HepG2 (cell line): ENCODE results near the gene ZFTA. TPM values are rescaled to one million over a fixed set of nuclear protein-coding genes. Genes with fewer than 3 reads are reported as not detected.

Experiments used
- ATAC-seq: fragments of 200-7000 bp; cut with Tn5 transposase; 3 replicates; pipeline ENCODE4 v1.9.1; 2020; ENCODE audit warnings: mild to moderate bottlenecking, moderate library complexity
- BruUV-seq: library from RNA; stranded (reverse); fragments of 400-500 nt; replicated peaks from 2 replicates; lab custom pipeline; 2021; lab: Mats Ljungman, UMichigan
- CTCF ChIA-PET: fragments of 300-600 bp; formaldehyde crosslinking; extraction: SDS; loops from one replicate; lab custom pipeline; 2021; ENCODE audit warnings: low total read pairs, inconsistent platforms, low intra/inter-chr PET ratio; lab: Yijun Ruan, JAX
- POLR2A ChIA-PET: fragments of 350-600 bp; sonication (Branson Sonifier 250); formaldehyde crosslinking; loops from one replicate; lab custom pipeline; 2020; ENCODE audit warnings: antibody characterized with exemption, inconsistent platforms; lab: Yijun Ruan, JAX
- DNase-seq: peaks from one replicate; pipeline ENCODE4 v3.0.0-alpha.2; 2015; ENCODE audit warnings: low spot score
- FAIRE-seq: peaks from 3 replicates; lab custom pipeline; 2011; peaks lifted over from hg19 to GRCh38; lab: Jason Lieb, UNC
- H2AFZ ChIP-seq: one replicate; pipeline ENCODE4 v1.6.1; 2011; ENCODE audit warnings: low read length, inconsistent platforms
- H3K27ac ChIP-seq: fragments of 300-600 bp; 3 replicates; pipeline ENCODE4 v1.8.0; 2011; ENCODE audit warnings: mixed run types, mild to moderate bottlenecking, mixed read lengths, low read length, inconsistent platforms; ENCODE audit not compliant: insufficient read depth; ENCODE audit errors: extremely low read length
- H3K27me3 ChIP-seq, 2 experiments: fragments of 200-600 bp in 1 of 2; 2 replicates in 1 of 2; 3 replicates in 1 of 2; pipeline versions ENCODE4 v1.6.0 to v1.8.0; 2011; ENCODE audit warnings: low read length in 2 of 2, mild to moderate bottlenecking in 2 of 2, moderate library complexity in 2 of 2, inconsistent platforms in 1 of 2; ENCODE audit not compliant: insufficient read depth in 2 of 2, control insufficient read depth in 1 of 2
- H3K36me3 ChIP-seq, 2 experiments: fragments of 200-600 bp in 1 of 2; replicated peaks in 1 of 2; 2 replicates in 1 of 2; 3 replicates in 1 of 2; pipeline versions ENCODE4 v1.5.1 to v1.8.0; 2011; ENCODE audit warnings: low read length in 2 of 2, inconsistent platforms in 1 of 2; ENCODE audit not compliant: insufficient read depth in 2 of 2, control insufficient read depth in 1 of 2
- H3K4me1 ChIP-seq: 2 replicates; pipeline ENCODE4 v1.5.1; 2012; ENCODE audit warnings: low read length, inconsistent platforms; ENCODE audit not compliant: insufficient read depth
- H3K4me2 ChIP-seq: 2 replicates; pipeline ENCODE4 v1.6.0; 2011; ENCODE audit warnings: low read depth, low read length, inconsistent platforms
- H3K4me3 ChIP-seq, 3 experiments: fragments of 200-600 bp in 1 of 3; sonication (generic), shearing (Covaris generic) in 1 of 3; replicated peaks in 1 of 3; 2 replicates each; pipeline ENCODE4 v1.5.1; 2011 to 2016; ENCODE audit warnings: low read length in 3 of 3, inconsistent platforms in 2 of 3, low read depth in 2 of 3, mild to moderate bottlenecking in 2 of 3, control low read depth in 1 of 3, mixed read lengths in 1 of 3; ENCODE audit not compliant: insufficient read depth in 1 of 3
- H3K79me2 ChIP-seq: one replicate; pipeline ENCODE4 v1.6.1; 2011; ENCODE audit warnings: low read length, inconsistent platforms; ENCODE audit not compliant: insufficient read depth
- H3K9ac ChIP-seq: 2 replicates; pipeline ENCODE4 v1.6.0; 2011; ENCODE audit warnings: mild to moderate bottlenecking, low read depth, low read length, inconsistent platforms; ENCODE audit not compliant: insufficient read depth
- H3K9me3 ChIP-seq: 2 replicates; pipeline ENCODE4 v1.5.1; 2012; ENCODE audit warnings: mild to moderate bottlenecking, low read length
- H4K20me1 ChIP-seq: 2 replicates; pipeline ENCODE4 v1.6.0; 2011; ENCODE audit warnings: inconsistent platforms, mild to moderate bottlenecking, low read length, moderate library complexity; ENCODE audit not compliant: insufficient read depth
- AGO2 ChIP-seq: fragments of 200-400 bp; formaldehyde crosslinking; optimal IDR thresholded peaks from 2 replicates; pipeline ENCODE3; 2017; ENCODE audit warnings: mild to moderate bottlenecking, low read depth, low read length, moderate library complexity
- GABPA ChIP-seq, 2 experiments: IDR thresholded peaks; 2 replicates each; pipeline ENCODE4 v1.6.1; 2011 to 2016; ENCODE audit warnings: low read depth in 2 of 2, low read length in 1 of 2, missing biosample characterization in 1 of 2, missing genetic modification characterization in 1 of 2
- HOXA3 ChIP-seq: sonication (generic); formaldehyde crosslinking; IDR thresholded peaks from 2 replicates; pipeline ENCODE4 v1.5.0; 2020; ENCODE audit warnings: missing genetic modification reagents
- IRF2 ChIP-seq: IDR thresholded peaks from 2 replicates; pipeline ENCODE4 v1.6.1; 2018; ENCODE audit warnings: missing genetic modification reagents, missing compliant biosample characterization
- RBFOX2 ChIP-seq: fragments of 200-400 bp; formaldehyde crosslinking; IDR thresholded peaks from 2 replicates; pipeline ENCODE4 v1.6.1; 2017; ENCODE audit warnings: low read depth, mild to moderate bottlenecking, low read length
- RBM22 ChIP-seq: fragments of 200-400 bp; formaldehyde crosslinking; optimal IDR thresholded peaks from 2 replicates; pipeline ENCODE3; 2017; ENCODE audit warnings: mild to moderate bottlenecking, low read length, moderate library complexity
- SNAI1 ChIP-seq: sonication (generic); formaldehyde crosslinking; IDR thresholded peaks from 2 replicates; pipeline ENCODE4 v1.5.0; 2020; ENCODE audit warnings: mild to moderate bottlenecking, missing genetic modification reagents, borderline replicate concordance
- TCF12 ChIP-seq, 2 experiments: fragments of 450-650 bp in 1 of 2; sonication (generic) in 1 of 2; formaldehyde crosslinking in 1 of 2; IDR thresholded peaks; 2 replicates each; pipeline versions ENCODE4 v1.6.1 to v1.8.0; 2017 to 2022; ENCODE audit warnings: antibody characterized with exemption in 1 of 2, mild to moderate bottlenecking in 1 of 2, missing genetic modification reagents in 1 of 2, moderate library complexity in 1 of 2
- ZBTB33 ChIP-seq: sonication (generic); formaldehyde crosslinking; IDR thresholded peaks from 2 replicates; pipeline ENCODE4 v1.4.0; 2020; ENCODE audit warnings: missing genetic modification reagents
- ZFP41 ChIP-seq: sonication (generic); formaldehyde crosslinking; IDR thresholded peaks from 2 replicates; pipeline ENCODE4 v1.4.0; 2020; ENCODE audit warnings: mild to moderate bottlenecking, missing genetic modification reagents, borderline replicate concordance
- ZNF572 ChIP-seq: sonication (generic); formaldehyde crosslinking; IDR thresholded peaks from 2 replicates; pipeline ENCODE4 v1.5.1; 2020; ENCODE audit warnings: mild to moderate bottlenecking, missing genetic modification reagents
- ZNF598 ChIP-seq: sonication (generic); formaldehyde crosslinking; IDR thresholded peaks from 2 replicates; pipeline ENCODE4 v1.5.1; 2020; ENCODE audit warnings: mild to moderate bottlenecking, missing genetic modification reagents, borderline replicate concordance
- WGBS: methylation state at CpG from one replicate; pipeline ENCODE4 v1.1.6; 2017; ENCODE audit warnings: low lambda C conversion rate; 5-methylcytosine and 5-hydroxymethylcytosine counted together
- in situ Hi-C: cut with HindIII; loops from 2 replicates; pipeline ENCODE4 v1.10.0; 2017; ENCODE audit warnings: low pct_unique_long_range_greater_than_20kb; ENCODE audit not compliant: extremely low pct_ligation_motif_present
- intact Hi-C: fragments of 100-400 bp; cut with micrococcal nuclease; formaldehyde crosslinking; loops from one replicate; pipeline ENCODE4 v1.10.0; 2022; ENCODE audit not compliant: unreplicated experiment
- polyA plus RNA-seq, 8 experiments: library from polyadenylated mRNA; depleted of rRNA in 3 of 8; stranded (reverse) in 7 of 8; unstranded in 1 of 8; fragments of >200 nt; fragmentation: Illumina TruSeq in 4 of 8; extraction: Trizol in 4 of 8; gene quantifications; 2 replicates each; pipeline versions ENCODE4 v1.2.1 to v1.2.3, GENCODE V29; 2011 to 2016; ENCODE audit warnings: low read depth in 4 of 8, missing spikeins in 1 of 8, mixed read lengths in 1 of 8; ENCODE audit not compliant: insufficient read depth in 1 of 8
- total RNA-seq, 5 experiments: library from RNA; depleted of rRNA; stranded (reverse); fragments of >200 nt; fragmentation: Illumina TruSeq; extraction: Trizol; gene quantifications; 2 replicates each; pipeline ENCODE4 v1.2.3, GENCODE V29; 2016; ENCODE audit warnings: low read depth in 1 of 5

Gene ZFTA
- total and polyA plus RNA-seq, 2 of the 13 experiments (the other 11 are each of a cell fraction or from before 2014, with no cell fraction given), result 3.9 to 10.4 TPM

GRCh38 chr11:63764340-63764678 is 4.3 kb downstream of the ZFTA start:
- H3K79me2 ChIP-seq, result peaks cover 7% of the 10 kb centered on the region
- intact Hi-C loops, result loop anchor here (10.0 kb wide), 1 partner anchor 140 kb away; no protein-coding TSS in a partner anchor
- FAIRE-seq (no peak), ATAC-seq (no peak), DNase-seq (no peak)
- H3K4me2 ChIP-seq, result no peak overlapping the region
- POLR2A ChIA-PET, result no interaction called here
- H3K4me3 ChIP-seq, result no peak overlapping the region
- H3K27ac ChIP-seq, result peak overlapping the region; percentile 63
- peaks cover 31% of the 10 kb centered on the region for H3K4me1 ChIP-seq
- no peaks in the 10 kb centered on the region for H3K9me3 ChIP-seq
- CTCF ChIA-PET, result no interaction called here
- no peak overlapping the region for H2AFZ ChIP-seq
- H3K27me3 ChIP-seq, result no peaks in the 10 kb centered on the region; a peak in 2 of 5 replicates
- no peaks in the 10 kb centered on the region; the same call in 1 of the 2 replicates for H4K20me1 ChIP-seq
- 97% methylated on average over 15 of the region's 23 CpGs for WGBS
- H3K36me3 ChIP-seq, result peaks cover 2 to 4% of the 10 kb centered on the region in 2 experiments; a peak in 2 of 5 replicates
- TF ChIP-seq ZNF598 (no peak), IRF2 (CRISPR knock-in tag) (no peak), GABPA (IDR thresholded peaks at IDR 0.05; ENCODE audit: low read depth, low read length) (no peak), GABPA (CRISPR knock-in tag; IDR thresholded peaks at IDR 0.05; ENCODE audit: low read depth) (no peak), TCF12 (IDR thresholded peaks at IDR 0.05) (no peak), TCF12 (CRISPR knock-in tag; IDR thresholded peaks at IDR 0.05) (no peak), ZFP41 (no peak)
- TF ChIP-seq, all 625 proteins: peak for 0
- no peak overlapping the region for H3K9ac ChIP-seq
- in situ Hi-C loops, result loop anchor here (10.0 kb wide), 1 partner anchor 150 kb away; the partner anchor contains the start of gene RCOR2
- no TSS peak for BruUV-seq

GRCh38 chr11:63763496-63764339 is 4.9 kb downstream of the ZFTA start:
- H3K4me2 ChIP-seq, result no peak overlapping the region
- no peaks in the 10 kb centered on the region; the same call in 1 of the 2 replicates for H4K20me1 ChIP-seq
- H3K9ac ChIP-seq, result no peak overlapping the region
- H3K4me1 ChIP-seq, result peaks cover 31% of the 10 kb centered on the region
- peaks cover 7% of the 10 kb centered on the region for H3K79me2 ChIP-seq
- FAIRE-seq (no peak), DNase-seq (no peak), ATAC-seq (no peak)
- H3K36me3 ChIP-seq, result peaks cover 2 to 4% of the 10 kb centered on the region in 2 experiments; a peak in 2 of 5 replicates
- POLR2A ChIA-PET, result no interaction called here
- H3K27me3 ChIP-seq, result no peaks in the 10 kb centered on the region; a peak in 2 of 5 replicates
- in situ Hi-C loops, result loop anchor here (10.0 kb wide), 1 partner anchor 151 kb away; the partner anchor contains the start of gene RCOR2
- no peak overlapping the region for H3K27ac ChIP-seq
- BruUV-seq, result no TSS peak
- H2AFZ ChIP-seq, result no peak overlapping the region
- 0 out of 2 replicates have a peak, but pooled peaks have one; percentile 8 for TF ChIP-seq HOXA3 (CRISPR knock-in tag)
- TF ChIP-seq AGO2, result peak; percentile 2
- TF ChIP-seq RBFOX2, result peak; percentile 5; the same call in 1 of the 2 replicates
- no peak for TF ChIP-seq SNAI1
- peak; percentile 14 for TF ChIP-seq RBM22
- TF ChIP-seq ZNF572, result no peak
- TF ChIP-seq ZBTB33 (CRISPR knock-in tag), result 0 out of 2 replicates have a peak, but pooled peaks have one; percentile 38
- no peaks in the 10 kb centered on the region for H3K9me3 ChIP-seq
- 98% methylated on average over 65 of the region's 82 CpGs for WGBS
- CTCF ChIA-PET, result no interaction called here
- intact Hi-C loops, result loop anchor here (10.0 kb wide), 1 partner anchor 141 kb away; no protein-coding TSS in a partner anchor
- H3K4me3 ChIP-seq, result no peak overlapping the region
